Measurements from ENCODE around the gene FAF1.

Gene FAF1

DNA sequence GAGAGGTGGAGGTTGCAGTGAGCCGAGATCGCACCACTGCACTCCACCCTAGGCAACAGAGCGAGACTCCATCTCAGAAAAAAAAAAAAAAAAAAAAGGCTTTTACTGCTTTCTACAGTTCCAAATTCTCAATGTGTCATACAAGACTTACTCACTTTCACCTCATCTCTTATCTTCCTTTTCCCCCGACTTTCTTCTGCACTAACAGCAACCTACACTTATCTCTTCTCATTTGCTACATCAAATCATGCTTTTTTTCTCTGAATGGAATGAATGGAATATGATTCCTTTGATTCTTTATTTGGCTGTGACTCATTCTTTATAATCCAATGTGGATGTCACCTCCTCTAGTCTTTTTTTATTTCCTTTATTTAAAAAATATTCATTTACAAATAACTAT, 368.5 kb downstream of the FAF1 start:
- TF ChIP-seq, protein P1, sequence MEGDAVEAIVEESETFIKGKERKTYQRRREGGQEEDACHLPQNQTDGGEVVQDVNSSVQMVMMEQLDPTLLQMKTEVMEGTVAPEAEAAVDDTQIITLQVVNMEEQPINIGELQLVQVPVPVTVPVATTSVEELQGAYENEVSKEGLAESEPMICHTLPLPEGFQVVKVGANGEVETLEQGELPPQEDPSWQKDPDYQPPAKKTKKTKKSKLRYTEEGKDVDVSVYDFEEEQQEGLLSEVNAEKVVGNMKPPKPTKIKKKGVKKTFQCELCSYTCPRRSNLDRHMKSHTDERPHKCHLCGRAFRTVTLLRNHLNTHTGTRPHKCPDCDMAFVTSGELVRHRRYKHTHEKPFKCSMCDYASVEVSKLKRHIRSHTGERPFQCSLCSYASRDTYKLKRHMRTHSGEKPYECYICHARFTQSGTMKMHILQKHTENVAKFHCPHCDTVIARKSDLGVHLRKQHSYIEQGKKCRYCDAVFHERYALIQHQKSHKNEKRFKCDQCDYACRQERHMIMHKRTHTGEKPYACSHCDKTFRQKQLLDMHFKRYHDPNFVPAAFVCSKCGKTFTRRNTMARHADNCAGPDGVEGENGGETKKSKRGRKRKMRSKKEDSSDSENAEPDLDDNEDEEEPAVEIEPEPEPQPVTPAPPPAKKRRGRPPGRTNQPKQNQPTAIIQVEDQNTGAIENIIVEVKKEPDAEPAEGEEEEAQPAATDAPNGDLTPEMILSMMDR (IDR thresholded peaks at IDR 0.05), result no peak
- Histone ChIP-seq H2AFZ (no peak overlapping the region), H3K79me2 (no peaks in the 10 kb centered on the region), H3K9me3 (ENCODE audit: control insufficient read depth, low read length) (no peaks in the 10 kb centered on the region), H3K4me1 (no peaks in the 10 kb centered on the region), H3K9ac (no peak overlapping the region), H3K36me3 (ENCODE audit: control insufficient read depth, insufficient read depth, low read length) (no peaks in the 10 kb centered on the region), H3K27ac (no peak overlapping the region), H3K27me3 (ENCODE audit: control insufficient read depth, insufficient read depth, low read length) (no peaks in the 10 kb centered on the region), H3K4me3 (ENCODE audit: low read depth, low read length) (no peak overlapping the region), H3K4me2 (ENCODE audit: low read length) (no peak overlapping the region)

GRCh38 chr1:50582346-50582745, 377.7 kb downstream of the FAF1 start:
- no peak overlapping the region for H3K4me2 ChIP-seq (ENCODE audit: low read length)
- H3K4me1 ChIP-seq, result no peaks in the 10 kb centered on the region
- no peak overlapping the region for H2AFZ ChIP-seq
- H3K4me3 ChIP-seq (ENCODE audit: low read depth, low read length), result no peak overlapping the region
- no peaks in the 10 kb centered on the region for H3K9me3 ChIP-seq (ENCODE audit: control insufficient read depth, low read length)
- H3K27me3 ChIP-seq (ENCODE audit: control insufficient read depth, insufficient read depth, low read length), result no peaks in the 10 kb centered on the region
- no peaks in the 10 kb centered on the region for H3K79me2 ChIP-seq
- TF ChIP-seq, protein P1 (IDR thresholded peaks at IDR 0.05), result no peak
- H3K27ac ChIP-seq, result no peak overlapping the region
- H3K36me3 ChIP-seq (ENCODE audit: control insufficient read depth, insufficient read depth, low read length), result no peaks in the 10 kb centered on the region
- H3K9ac ChIP-seq, result no peak overlapping the region

DNA sequence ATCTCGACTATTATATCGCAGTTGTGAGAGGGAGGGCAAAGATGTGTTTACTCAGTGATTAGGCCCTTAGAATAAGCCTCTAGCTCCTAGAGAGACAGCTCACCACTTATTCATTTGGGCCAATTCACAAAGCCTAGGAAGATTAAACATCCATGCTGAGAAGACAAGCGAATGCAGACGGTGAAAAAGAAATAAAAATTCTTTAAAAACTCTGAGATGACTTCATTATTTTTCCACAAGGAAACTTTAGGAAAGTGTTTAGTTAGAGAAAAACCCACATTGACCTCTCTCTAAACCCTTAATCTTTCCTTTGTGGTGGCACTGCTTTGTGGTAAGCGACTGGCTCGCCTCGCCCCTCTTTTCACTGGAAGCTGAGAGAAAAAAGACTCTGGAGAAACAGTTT, 390.0 kb downstream of the FAF1 start:
- Histone ChIP-seq H3K4me1 (no peaks in the 10 kb centered on the region), H3K79me2 (no peaks in the 10 kb centered on the region), H3K4me3 (ENCODE audit: low read depth, low read length) (no peak overlapping the region), H3K27ac (no peak overlapping the region), H3K9me3 (ENCODE audit: control insufficient read depth, low read length) (no peaks in the 10 kb centered on the region), H3K9ac (no peak overlapping the region), H2AFZ (no peak overlapping the region), H3K27me3 (ENCODE audit: control insufficient read depth, insufficient read depth, low read length) (no peaks in the 10 kb centered on the region), H3K4me2 (ENCODE audit: low read length) (no peak overlapping the region), H3K36me3 (ENCODE audit: control insufficient read depth, insufficient read depth, low read length) (peaks cover 2% of the 10 kb centered on the region)
- TF ChIP-seq, protein P1 (IDR thresholded peaks at IDR 0.05), result no peak

DNA sequence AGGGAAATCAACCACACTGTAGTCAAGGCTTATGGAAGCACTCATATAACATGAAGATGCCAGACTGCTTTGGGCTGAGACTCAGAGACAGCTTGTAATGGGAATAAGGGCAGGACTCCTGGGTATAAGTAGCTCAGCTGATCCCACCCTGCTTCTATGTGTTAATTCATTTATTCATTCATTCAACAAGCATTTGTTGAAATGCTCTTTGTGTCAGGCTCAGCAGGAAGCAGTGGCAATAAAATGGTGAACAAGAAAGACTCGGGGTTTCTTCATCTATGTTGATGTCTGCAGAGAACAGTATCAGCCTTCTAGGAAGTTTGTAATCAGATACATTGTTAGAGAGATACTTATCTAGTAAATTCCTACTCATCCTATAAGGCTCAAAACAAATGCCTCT, 391.3 kb downstream of the FAF1 start:
- TF ChIP-seq, protein P1 (IDR thresholded peaks at IDR 0.05), result no peak
- no peaks in the 10 kb centered on the region for H3K9me3 ChIP-seq (ENCODE audit: control insufficient read depth, low read length)
- H3K27me3 ChIP-seq (ENCODE audit: control insufficient read depth, insufficient read depth, low read length), result no peaks in the 10 kb centered on the region
- H3K4me1 ChIP-seq, result no peaks in the 10 kb centered on the region
- no peaks in the 10 kb centered on the region for H3K79me2 ChIP-seq
- H2AFZ ChIP-seq, result no peak overlapping the region
- no peak overlapping the region for H3K27ac ChIP-seq
- H3K9ac ChIP-seq, result no peak overlapping the region
- H3K36me3 ChIP-seq (ENCODE audit: control insufficient read depth, insufficient read depth, low read length), result peaks cover 4% of the 10 kb centered on the region
- no peak overlapping the region for H3K4me2 ChIP-seq (ENCODE audit: low read length)
- no peak overlapping the region for H3K4me3 ChIP-seq (ENCODE audit: low read depth, low read length)

DNA sequence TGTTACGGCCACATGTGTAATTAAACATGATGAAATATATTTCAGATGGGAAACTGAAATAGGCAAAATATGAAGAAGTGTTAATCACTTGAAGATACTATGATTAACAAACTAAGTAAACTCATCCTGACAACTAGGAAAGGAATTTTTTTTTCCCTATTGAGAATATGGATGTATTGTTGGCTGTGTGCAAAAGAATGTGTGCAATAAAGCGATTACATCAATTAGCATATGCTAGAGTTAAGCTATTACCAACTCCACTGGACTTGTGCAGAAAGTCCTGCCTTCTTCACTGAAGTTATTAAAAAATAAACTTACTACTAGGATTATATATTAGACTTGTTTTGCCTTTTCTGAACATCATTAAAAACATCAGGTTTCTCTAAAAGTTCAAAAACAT, 393.7 kb downstream of the FAF1 start:
- Histone ChIP-seq H3K4me2 (ENCODE audit: low read length) (no peak overlapping the region), H3K9me3 (ENCODE audit: control insufficient read depth, low read length) (no peaks in the 10 kb centered on the region), H3K9ac (no peak overlapping the region), H3K27ac (no peak overlapping the region), H3K4me3 (ENCODE audit: low read depth, low read length) (no peak overlapping the region), H3K36me3 (ENCODE audit: control insufficient read depth, insufficient read depth, low read length) (peaks cover 4% of the 10 kb centered on the region), H2AFZ (no peak overlapping the region), H3K79me2 (no peaks in the 10 kb centered on the region), H3K27me3 (ENCODE audit: control insufficient read depth, insufficient read depth, low read length) (no peaks in the 10 kb centered on the region), H3K4me1 (no peaks in the 10 kb centered on the region)
- TF ChIP-seq, protein P1 (IDR thresholded peaks at IDR 0.05), result no peak

Measured in parathyroid adenoma (tissue), 2 donors.